Uterus (tissue), 2 donors: ENCODE measurements around the gene SLC38A1.

Experiments
- CTCF ChIP-seq, 4 experiments: fragments of 200-600 bp in 2 of 4; fragments of 450-650 bp in 2 of 4; sonication (generic) in 2 of 4; IDR thresholded peaks; one replicate each; pipeline ENCODE4 v1.5.1; 2016 to 2019; ENCODE audit warnings: antibody characterized with exemption in 4 of 4, mild to moderate bottlenecking in 2 of 4, moderate library complexity in 1 of 4
- POLR2A ChIP-seq, 2 donors: fragments of 450-650 bp; IDR thresholded peaks; one replicate each; pipeline ENCODE4 v1.6.1; 2016; ENCODE audit warnings: antibody characterized with exemption in 2 of 2, mild to moderate bottlenecking in 1 of 2, moderate library complexity in 1 of 2

DNA sequence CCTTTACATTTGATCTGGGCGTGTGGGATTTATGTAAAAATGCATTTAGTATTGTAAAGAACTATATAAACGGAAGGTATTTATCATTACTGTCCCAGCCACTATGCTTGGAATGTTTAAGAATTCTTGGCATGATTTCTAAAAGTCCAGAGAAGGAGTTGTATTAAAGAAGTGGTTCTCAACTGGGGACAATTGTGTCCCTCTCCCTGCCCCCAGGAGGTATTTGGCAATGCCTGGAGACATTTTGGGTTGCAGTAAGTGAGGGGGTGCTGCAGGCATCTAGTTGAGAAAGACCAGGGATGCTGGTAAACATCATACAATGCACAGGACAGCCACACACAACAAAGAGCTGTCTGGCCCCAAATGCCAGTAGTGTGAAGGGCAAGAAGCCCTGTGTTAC, 7.2 kb downstream of the SLC38A1 start:
- TF ChIP-seq CTCF (IDR thresholded peaks at IDR 0.05) (no peak), POLR2A (IDR thresholded peaks at IDR 0.05) (no peak)
